A673 (cell line): ENCODE measurements around the gene LINGO1.

Source experiments
- CTCF ChIP-seq: fragments of 300-800, 200-600 bp; sonication (generic); conservative IDR thresholded peaks from 2 replicates; pipeline ENCODE4 v1.5.1; 2017; ENCODE audit warnings: low read depth, mild to moderate bottlenecking, antibody characterized with exemption, low read length, moderate library complexity, mixed read lengths
- EZH2 ChIP-seq: fragments of 200-600 bp; sonication (generic); IDR thresholded peaks from 2 replicates; pipeline ENCODE4 v1.6.1; 2017; ENCODE audit warnings: borderline replicate concordance, low read depth, mild to moderate bottlenecking, mixed read lengths, antibody characterized with exemption, low read length; ENCODE audit not compliant: poor library complexity, severe bottlenecking

- TF ChIP-seq CTCF, result no peak
- no peak for TF ChIP-seq EZH2
These were observed 69.0 kb downstream of the LINGO1 start for GRCh38 chr15:77563623-77564156.
